Thyroid gland (tissue), 4 donors: ENCODE data around the gene CDC6.

Experiments
- CTCF ChIP-seq, 6 experiments: fragments of 200-600 bp in 3 of 6; fragments of 450-650 bp in 3 of 6; sonication (generic) in 3 of 6; IDR thresholded peaks; one replicate each; pipeline ENCODE4 v1.5.1; 2016 to 2019; ENCODE audit warnings: antibody characterized with exemption in 6 of 6, mild to moderate bottlenecking in 2 of 6, inconsistent platforms in 1 of 6, moderate library complexity in 1 of 6
- POLR2A ChIP-seq, 2 donors: fragments of 450-650 bp; IDR thresholded peaks; one replicate each; pipeline ENCODE4 v1.6.1; 2017; ENCODE audit warnings: antibody characterized with exemption in 2 of 2, mild to moderate bottlenecking in 2 of 2, moderate library complexity in 1 of 2

- TF ChIP-seq CTCF (IDR thresholded peaks at IDR 0.05) (no peak), POLR2A (IDR thresholded peaks at IDR 0.05) (no peak)
Observed at GRCh38 chr17:40244255-40244654, 43.4 kb upstream of the CDC6 start.
